GM12865 (cell line): ENCODE results near the gene INKA2.

Experiments used
- DNase-seq: peaks from one replicate; pipeline ENCODE4 v3.0.0; 2010; ENCODE audit warnings: low read depth
- H3K4me3 ChIP-seq: 2 replicates; pipeline ENCODE4 v1.5.1; 2011; ENCODE audit warnings: mild to moderate bottlenecking, low read depth, low read length, control low read depth
- TF ChIP-seq, protein P1 (sequence below): IDR thresholded peaks from 2 replicates; pipeline ENCODE4 v1.5.1; 2011; ENCODE audit warnings: low read length, control low read depth, low read depth, inconsistent platforms; ENCODE audit not compliant: insufficient read depth; ENCODE audit errors: missing control alignments

Gene INKA2

DNA sequence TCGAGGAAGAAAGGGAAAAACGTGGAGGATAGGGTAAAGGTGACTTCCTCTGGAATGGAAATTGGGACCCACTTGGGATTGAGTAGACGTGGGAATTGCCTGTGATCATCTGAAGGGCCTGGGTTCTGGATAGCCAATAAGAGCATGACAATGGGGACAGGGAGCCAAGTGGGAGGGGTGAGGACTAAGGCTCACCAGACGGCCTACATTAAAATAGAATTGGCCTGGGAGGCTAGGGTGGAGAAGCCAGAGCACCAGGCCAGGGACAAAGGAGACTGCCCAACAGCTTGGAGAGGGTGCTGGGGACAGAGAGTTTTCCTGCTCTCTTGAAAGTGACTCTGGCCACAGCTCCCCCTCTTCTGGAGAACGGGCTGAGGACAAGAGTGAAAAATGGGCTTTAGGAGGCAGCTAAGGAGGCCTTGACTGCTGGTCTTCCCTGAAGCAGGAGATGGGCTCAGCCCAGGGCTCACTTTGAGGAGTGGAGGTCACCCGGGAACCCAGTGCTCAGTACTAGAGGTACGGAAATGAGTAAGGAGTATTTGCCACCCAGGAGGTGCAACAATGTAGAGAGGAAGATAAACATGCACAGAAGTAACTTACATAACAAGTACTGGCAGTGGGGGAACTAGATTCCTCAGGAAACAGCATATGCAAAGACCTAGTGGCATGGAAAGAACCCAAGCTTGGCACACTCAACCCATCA is 18.8 kb downstream of the INKA2 start:
- TF ChIP-seq, protein P1, sequence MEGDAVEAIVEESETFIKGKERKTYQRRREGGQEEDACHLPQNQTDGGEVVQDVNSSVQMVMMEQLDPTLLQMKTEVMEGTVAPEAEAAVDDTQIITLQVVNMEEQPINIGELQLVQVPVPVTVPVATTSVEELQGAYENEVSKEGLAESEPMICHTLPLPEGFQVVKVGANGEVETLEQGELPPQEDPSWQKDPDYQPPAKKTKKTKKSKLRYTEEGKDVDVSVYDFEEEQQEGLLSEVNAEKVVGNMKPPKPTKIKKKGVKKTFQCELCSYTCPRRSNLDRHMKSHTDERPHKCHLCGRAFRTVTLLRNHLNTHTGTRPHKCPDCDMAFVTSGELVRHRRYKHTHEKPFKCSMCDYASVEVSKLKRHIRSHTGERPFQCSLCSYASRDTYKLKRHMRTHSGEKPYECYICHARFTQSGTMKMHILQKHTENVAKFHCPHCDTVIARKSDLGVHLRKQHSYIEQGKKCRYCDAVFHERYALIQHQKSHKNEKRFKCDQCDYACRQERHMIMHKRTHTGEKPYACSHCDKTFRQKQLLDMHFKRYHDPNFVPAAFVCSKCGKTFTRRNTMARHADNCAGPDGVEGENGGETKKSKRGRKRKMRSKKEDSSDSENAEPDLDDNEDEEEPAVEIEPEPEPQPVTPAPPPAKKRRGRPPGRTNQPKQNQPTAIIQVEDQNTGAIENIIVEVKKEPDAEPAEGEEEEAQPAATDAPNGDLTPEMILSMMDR, result no peak
- DNase-seq, result no peak
- no peak overlapping the region for H3K4me3 ChIP-seq

- DNase-seq, result no peak
- TF ChIP-seq, protein P1, result no peak
- no peak overlapping the region for H3K4me3 ChIP-seq
Observed at GRCh38 chr1:111719674-111720132, 19.5 kb downstream of the INKA2 start.

- TF ChIP-seq, protein P1, result no peak
- H3K4me3 ChIP-seq, result no peak overlapping the region
- no peak for DNase-seq
Observed at GRCh38 chr1:111719135-111719534, 20.1 kb downstream of the INKA2 start.

GRCh38 chr1:111717450-111717849 is 21.7 kb downstream of the INKA2 start:
- DNase-seq, result no peak
- TF ChIP-seq, protein P1, result no peak
- H3K4me3 ChIP-seq, result no peak overlapping the region

DNA sequence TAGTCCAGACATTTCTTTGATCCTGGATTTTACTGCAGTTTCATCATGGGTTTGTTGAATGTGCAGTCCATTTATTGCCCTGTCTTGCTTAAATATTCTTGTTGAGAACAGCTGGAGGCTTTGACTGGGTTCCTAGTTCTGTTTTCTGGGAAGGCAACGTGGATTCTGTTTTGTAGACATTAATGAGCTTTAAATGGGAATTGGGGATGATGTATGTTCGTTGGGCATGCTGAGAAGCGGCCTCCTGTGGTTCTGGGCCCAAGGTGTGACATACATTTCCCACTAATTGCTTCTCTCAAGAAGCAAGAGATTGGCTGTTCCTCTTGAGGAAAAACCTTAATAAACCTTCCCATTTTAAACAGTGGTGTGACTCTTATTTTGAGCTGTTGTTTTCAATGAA is 22.9 kb downstream of the INKA2 start:
- H3K4me3 ChIP-seq, result no peak overlapping the region
- no peak for DNase-seq
- TF ChIP-seq, protein P1, result no peak

GRCh38 chr1:111709986-111710385 is 29.2 kb downstream of the INKA2 start:
- TF ChIP-seq, protein P1, result no peak
- DNase-seq, result no peak
- no peak overlapping the region for H3K4me3 ChIP-seq

DNA sequence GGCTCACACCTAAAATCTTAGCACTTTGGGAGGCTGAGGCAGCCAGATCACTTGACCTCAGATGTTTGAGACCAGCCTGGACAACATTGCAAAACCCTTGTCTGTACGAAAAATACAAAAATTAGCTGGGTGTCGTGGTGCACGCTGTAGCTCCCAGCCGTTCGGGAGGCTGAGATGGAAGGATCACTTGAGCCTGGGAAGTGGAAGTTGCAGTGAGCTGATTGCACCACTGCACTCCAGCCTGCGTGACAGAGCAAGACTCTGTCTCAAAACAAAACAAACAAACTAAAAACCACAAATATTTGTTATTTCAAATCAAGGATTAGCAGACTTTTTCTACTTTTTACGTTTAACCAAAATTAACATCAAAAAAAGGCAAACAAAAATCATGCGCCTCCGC is 31.3 kb downstream of the INKA2 start:
- H3K4me3 ChIP-seq, result no peak overlapping the region
- no peak for DNase-seq
- TF ChIP-seq, protein P1, result no peak
